Peyer's patch (tissue), 4 donors: ENCODE data around the gene NTSR2. TPM values are rescaled to one million over a fixed set of nuclear protein-coding genes. Genes with fewer than 3 reads are reported as not detected.

Source experiments
- DNase-seq, 3 donors: peaks; one replicate each; pipeline ENCODE4 v3.0.0-alpha.2; 2017 to 2019
- H3K27ac ChIP-seq, 4 donors: fragments of 200-600 bp; sonication (generic); one replicate each; pipeline ENCODE4 v1.5.1; 2016 to 2019
- H3K27me3 ChIP-seq, 2 donors: fragments of 200-600 bp; sonication (generic); one replicate each; pipeline ENCODE4 v1.5.1; 2019
- H3K36me3 ChIP-seq, 3 donors: fragments of 200-600 bp; sonication (generic); one replicate each; pipeline ENCODE4 v1.5.1; 2016 to 2019
- H3K4me1 ChIP-seq, 4 donors: fragments of 200-600 bp; sonication (generic); one replicate each; pipeline ENCODE4 v1.5.1; 2016 to 2019
- H3K4me3 ChIP-seq, 4 donors: fragments of 200-600 bp; sonication (generic); 1 replicate in 3 of 4; 2 replicates in 1 of 4; pipeline ENCODE4 v1.5.1; 2016 to 2019; ENCODE audit warnings: mild to moderate bottlenecking in 1 of 4
- H3K9me3 ChIP-seq, 4 donors: fragments of 200-600 bp; sonication (generic); one replicate each; pipeline ENCODE4 v1.5.1; 2016 to 2019; ENCODE audit warnings: mild to moderate bottlenecking in 1 of 4
- POLR2A ChIP-seq, 2 donors: fragments of 450-650 bp; IDR thresholded peaks; one replicate each; pipeline ENCODE4 v1.5.1; 2017; ENCODE audit warnings: antibody characterized with exemption in 2 of 2, mild to moderate bottlenecking in 2 of 2, moderate library complexity in 2 of 2
- total RNA-seq, 4 donors: library from RNA; depleted of rRNA; stranded (reverse); fragments of >200 nt; gene quantifications; one replicate each; pipeline ENCODE4 v1.1.0, GENCODE V29; 2016
- TF ChIP-seq, protein P1 (sequence below), 6 experiments: fragments of 450-650 bp in 4 of 6; fragments of 200-600 bp in 2 of 6; sonication (generic) in 1 of 6; IDR thresholded peaks; one replicate each; pipeline ENCODE4 v1.5.1; 2017 to 2019; ENCODE audit warnings: antibody characterized with exemption in 6 of 6, mild to moderate bottlenecking in 3 of 6, moderate library complexity in 1 of 6

The NTSR2 gene
- total RNA-seq, 4 donors from 2014 or later, result not detected

DNA sequence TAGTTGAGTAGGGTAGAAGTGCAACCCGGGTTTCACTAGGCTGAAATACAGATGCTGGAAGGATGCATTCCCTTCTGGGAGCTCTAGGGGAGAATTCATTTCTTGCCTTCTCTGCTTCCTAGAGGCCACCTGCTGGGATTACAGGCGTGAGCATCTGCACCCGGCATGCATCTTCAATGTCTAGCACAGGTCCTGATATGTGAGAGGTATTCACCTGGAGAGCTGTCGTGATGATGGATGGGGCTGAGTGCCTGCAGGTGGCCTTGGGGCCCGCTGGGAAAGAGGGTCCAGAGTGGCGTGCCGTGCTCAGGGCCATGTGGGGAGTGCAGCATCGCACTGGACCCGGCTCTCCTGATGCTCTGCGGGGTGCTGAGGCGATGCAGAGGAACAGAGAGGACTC, 6.6 kb upstream of the NTSR2 start:
- H3K27me3 ChIP-seq, result no peaks in the 10 kb centered on the region
- H3K9me3 ChIP-seq, result no peaks in the 10 kb centered on the region
- H3K4me3 ChIP-seq, result no peak overlapping the region
- H3K4me1 ChIP-seq, result no peaks in the 10 kb centered on the region
- no peak overlapping the region for H3K27ac ChIP-seq
- peak in 1 of 3 donors; percentile 37 for DNase-seq
- TF ChIP-seq, protein P1, sequence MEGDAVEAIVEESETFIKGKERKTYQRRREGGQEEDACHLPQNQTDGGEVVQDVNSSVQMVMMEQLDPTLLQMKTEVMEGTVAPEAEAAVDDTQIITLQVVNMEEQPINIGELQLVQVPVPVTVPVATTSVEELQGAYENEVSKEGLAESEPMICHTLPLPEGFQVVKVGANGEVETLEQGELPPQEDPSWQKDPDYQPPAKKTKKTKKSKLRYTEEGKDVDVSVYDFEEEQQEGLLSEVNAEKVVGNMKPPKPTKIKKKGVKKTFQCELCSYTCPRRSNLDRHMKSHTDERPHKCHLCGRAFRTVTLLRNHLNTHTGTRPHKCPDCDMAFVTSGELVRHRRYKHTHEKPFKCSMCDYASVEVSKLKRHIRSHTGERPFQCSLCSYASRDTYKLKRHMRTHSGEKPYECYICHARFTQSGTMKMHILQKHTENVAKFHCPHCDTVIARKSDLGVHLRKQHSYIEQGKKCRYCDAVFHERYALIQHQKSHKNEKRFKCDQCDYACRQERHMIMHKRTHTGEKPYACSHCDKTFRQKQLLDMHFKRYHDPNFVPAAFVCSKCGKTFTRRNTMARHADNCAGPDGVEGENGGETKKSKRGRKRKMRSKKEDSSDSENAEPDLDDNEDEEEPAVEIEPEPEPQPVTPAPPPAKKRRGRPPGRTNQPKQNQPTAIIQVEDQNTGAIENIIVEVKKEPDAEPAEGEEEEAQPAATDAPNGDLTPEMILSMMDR (IDR thresholded peaks at IDR 0.05), result no peak
- no peak for TF ChIP-seq POLR2A (IDR thresholded peaks at IDR 0.05)
- no peaks in the 10 kb centered on the region for H3K36me3 ChIP-seq

DNA sequence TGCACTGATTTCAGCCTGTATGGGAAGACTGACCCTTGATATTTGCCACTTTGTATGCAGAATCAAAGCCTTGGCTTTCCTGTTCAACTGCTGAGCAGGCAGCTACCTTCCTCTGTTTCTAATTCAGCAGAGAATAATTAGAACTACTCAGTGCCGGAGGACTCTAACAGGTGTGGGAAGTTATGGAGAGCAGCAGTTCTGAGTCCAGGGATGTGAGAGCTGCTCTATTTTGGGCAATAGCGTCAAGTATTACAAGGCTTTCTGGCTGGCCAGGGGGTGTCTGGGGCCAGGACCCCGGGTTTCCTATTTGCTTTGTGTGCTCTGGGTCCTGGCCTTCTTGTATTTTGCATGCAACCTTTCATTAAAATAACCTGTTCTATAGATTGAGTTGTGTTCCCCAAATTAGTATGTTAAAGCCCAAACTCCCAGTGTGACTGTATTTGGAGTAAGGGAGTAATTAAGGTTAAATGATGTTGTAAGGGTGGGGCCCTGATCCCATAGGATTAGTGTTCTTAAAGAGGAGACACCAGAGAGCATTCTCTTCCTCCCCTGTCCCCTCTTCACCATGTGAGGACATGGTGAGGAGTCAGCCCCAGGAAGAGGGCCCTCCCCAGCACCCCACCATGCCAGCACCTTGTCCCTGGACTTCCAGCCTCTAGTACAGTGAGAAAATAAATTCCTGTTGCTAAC, 5.6 kb upstream of the NTSR2 start:
- H3K27me3 ChIP-seq, result no peaks in the 10 kb centered on the region
- TF ChIP-seq, protein P1 (IDR thresholded peaks at IDR 0.05), result no peak
- TF ChIP-seq POLR2A (IDR thresholded peaks at IDR 0.05), result no peak

DNA sequence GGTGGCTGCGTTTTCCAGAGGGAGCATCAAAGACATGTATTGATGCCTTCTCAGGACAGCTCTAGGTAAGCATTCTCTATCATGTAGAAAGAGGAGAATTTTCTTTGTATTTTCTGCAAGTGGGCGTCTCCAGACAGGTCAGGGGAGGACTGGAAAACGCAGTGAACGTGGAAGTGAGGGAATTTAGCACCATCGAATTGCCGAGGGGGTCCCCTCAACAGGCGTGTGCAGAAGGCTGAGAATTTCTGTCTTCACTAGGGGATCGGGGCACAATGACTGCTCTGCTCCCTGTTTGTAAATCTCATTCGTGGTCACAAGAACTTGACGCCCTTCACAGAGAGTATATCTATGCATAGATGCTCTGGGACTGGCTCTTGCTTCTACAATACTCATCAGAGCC, 5.0 kb upstream of the NTSR2 start:
- Histone ChIP-seq H3K27ac (no peak overlapping the region), H3K4me1 (peaks cover 0 to under 1% (median 0%) of the 10 kb centered on the region in 4 donors), H3K4me3 (no peak overlapping the region), H3K9me3 (no peaks in the 10 kb centered on the region), H3K27me3 (no peaks in the 10 kb centered on the region), H3K36me3 (no peaks in the 10 kb centered on the region)
- no peak for TF ChIP-seq POLR2A (IDR thresholded peaks at IDR 0.05)
- TF ChIP-seq, protein P1 (IDR thresholded peaks at IDR 0.05), result no peak
- no peak for DNase-seq

More for the DNA sequence above, 5.6 kb upstream of the NTSR2 start:
- Histone ChIP-seq H3K36me3 (no peaks in the 10 kb centered on the region), H3K4me3 (no peak overlapping the region), H3K4me1 (no peaks in the 10 kb centered on the region), H3K9me3 (no peaks in the 10 kb centered on the region), H3K27ac (no peak overlapping the region)
- DNase-seq, result no peak

DNA sequence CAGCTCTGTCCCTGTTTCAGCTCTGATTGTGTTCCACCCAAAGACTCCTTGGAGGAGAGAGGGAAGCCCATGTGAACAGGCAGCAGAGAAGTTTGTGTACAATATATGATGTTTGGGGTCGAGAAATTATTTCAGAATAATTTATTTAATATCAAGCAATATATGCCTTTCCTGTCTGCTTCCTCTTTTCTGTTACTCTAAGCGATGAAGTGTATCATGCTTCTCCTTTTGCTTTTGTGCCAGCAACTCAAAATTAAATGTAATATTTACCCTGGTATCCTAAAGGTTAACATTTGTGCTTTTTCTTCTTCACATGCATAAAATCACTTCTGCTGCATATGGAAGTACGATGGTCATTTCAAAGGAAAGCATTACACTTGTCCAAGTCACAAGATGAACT, 2.4 kb upstream of the NTSR2 start:
- H3K27me3 ChIP-seq, result no peaks in the 10 kb centered on the region
- DNase-seq, result no peak
- TF ChIP-seq, protein P1 (IDR thresholded peaks at IDR 0.05), result no peak
- no peak for TF ChIP-seq POLR2A (IDR thresholded peaks at IDR 0.05)

DNA sequence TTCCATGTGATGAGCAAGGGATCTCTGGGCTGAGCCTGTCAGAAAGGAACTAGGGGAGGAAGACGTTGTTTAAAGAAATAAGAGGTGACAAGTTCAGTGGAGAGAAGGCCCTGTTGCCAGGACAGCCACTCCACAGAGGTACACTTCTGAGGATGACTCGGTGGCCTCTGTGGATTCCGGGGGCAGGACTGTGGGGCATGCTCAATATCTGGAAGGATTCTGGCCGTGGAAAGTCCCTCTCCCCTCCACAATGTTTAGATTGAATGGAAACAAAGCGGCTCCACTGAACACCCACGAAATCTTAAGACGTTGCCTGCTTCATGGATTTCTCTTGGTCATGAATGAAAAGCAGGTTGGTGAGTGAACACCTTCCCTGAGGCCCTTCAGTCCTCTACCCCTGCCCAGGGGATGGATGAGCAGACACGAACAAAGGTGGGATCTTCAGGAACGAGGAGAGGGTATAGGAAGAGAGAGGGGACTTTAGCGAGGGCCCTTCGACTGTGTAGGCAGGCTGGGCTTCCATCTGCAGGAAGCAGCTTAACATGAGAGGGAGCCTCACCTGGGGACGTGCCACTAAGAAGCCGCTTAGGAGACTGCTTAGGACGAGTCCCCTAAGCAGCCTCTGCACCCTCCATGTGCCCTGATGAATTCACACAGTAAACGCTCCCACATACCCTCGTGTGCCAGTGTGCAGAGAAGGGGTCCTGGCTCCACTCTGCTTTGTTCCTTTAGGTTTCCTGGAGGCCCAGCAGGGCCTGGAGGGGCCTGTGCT, 1.9 kb downstream of the NTSR2 start:
- H3K4me1 ChIP-seq, result peaks cover 0 to 6% (median 0%) of the 10 kb centered on the region in 4 donors
- H3K36me3 ChIP-seq, result no peaks in the 10 kb centered on the region
- no peak overlapping the region for H3K27ac ChIP-seq
- H3K4me3 ChIP-seq, result no peak overlapping the region
- no peaks in the 10 kb centered on the region for H3K27me3 ChIP-seq
- no peak for TF ChIP-seq POLR2A (IDR thresholded peaks at IDR 0.05)
- TF ChIP-seq, protein P1 (IDR thresholded peaks at IDR 0.05), result no peak
- no peak for DNase-seq
- no peaks in the 10 kb centered on the region for H3K9me3 ChIP-seq

More for the DNA sequence above, 2.4 kb upstream of the NTSR2 start:
- Histone ChIP-seq H3K4me1 (peaks cover 0 to 6% (median 0%) of the 10 kb centered on the region in 4 donors), H3K9me3 (no peaks in the 10 kb centered on the region), H3K27ac (no peak overlapping the region), H3K36me3 (no peaks in the 10 kb centered on the region), H3K4me3 (no peak overlapping the region)
